ENCODE data around the gene OVOL2.

DNA sequence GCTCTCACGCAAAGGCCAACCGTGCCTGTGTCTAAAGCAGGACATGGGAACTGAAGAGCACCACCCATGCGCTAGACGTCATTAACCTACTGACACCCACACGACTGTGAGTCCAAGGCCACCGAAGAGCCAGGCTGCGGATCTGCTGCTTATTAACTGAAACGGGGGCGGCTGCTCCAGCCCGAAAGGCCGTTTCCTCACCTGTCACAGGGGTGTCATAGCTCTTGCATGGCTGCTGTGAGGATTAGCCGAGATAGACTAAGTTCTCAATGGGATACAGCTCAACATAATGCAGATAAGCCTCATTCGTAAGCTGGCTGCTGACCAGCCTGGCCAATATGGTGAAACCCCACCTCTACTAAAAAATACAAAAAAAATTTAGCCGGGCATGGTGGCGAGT is 26.7 kb downstream of the OVOL2 start:
- TF ChIP-seq GATA2 (IDR thresholded peaks at IDR 0.05; ENCODE audit: low read depth, low read length) (no peak), GATA3 (IDR thresholded peaks at IDR 0.05; ENCODE audit: low read depth, low read length) (no peak)
